HG02870 (cell line): ENCODE measurements around the gene LINC01488.

Experiments
- ATAC-seq: cut with Tn5 transposase; IDR thresholded peaks from one replicate; pipeline ENCODE4 v1.9.1; 2021; ENCODE audit warnings: mild to moderate bottlenecking, moderate library complexity; ENCODE audit not compliant: unreplicated experiment

The LINC01488 gene

GRCh38 chr11:69444381-69445130, 36.9 kb upstream of the LINC01488 start:
- no peak for ATAC-seq

- no peak for ATAC-seq
Observed at GRCh38 chr11:69445131-69445470, 36.4 kb upstream of the LINC01488 start.

- no peak for ATAC-seq
Observed at GRCh38 chr11:69446108-69446507, 35.4 kb upstream of the LINC01488 start.

GRCh38 chr11:69447786-69448185, 33.7 kb upstream of the LINC01488 start:
- no peak for ATAC-seq

GRCh38 chr11:69448471-69449284, 32.8 kb upstream of the LINC01488 start:
- ATAC-seq = no peak

GRCh38 chr11:69449320-69450063, 32.0 kb upstream of the LINC01488 start:
- ATAC-seq = no peak

GRCh38 chr11:69450064-69450856, 31.2 kb upstream of the LINC01488 start:
- no peak for ATAC-seq

- no peak for ATAC-seq
Observed at GRCh38 chr11:69450857-69451220, 30.6 kb upstream of the LINC01488 start.

- no peak for ATAC-seq
Observed at GRCh38 chr11:69451289-69451688, 30.2 kb upstream of the LINC01488 start.

- no peak for ATAC-seq
Observed at GRCh38 chr11:69452206-69452987, 29.1 kb upstream of the LINC01488 start.

GRCh38 chr11:69453151-69453550, 28.3 kb upstream of the LINC01488 start:
- ATAC-seq = no peak

- no peak for ATAC-seq
Observed at GRCh38 chr11:69454018-69454417, 27.4 kb upstream of the LINC01488 start.

- no peak for ATAC-seq
Observed at GRCh38 chr11:69455969-69456368, 25.5 kb upstream of the LINC01488 start.

- no peak for ATAC-seq
Observed at GRCh38 chr11:69456712-69457111, 24.8 kb upstream of the LINC01488 start.

GRCh38 chr11:69459848-69460539, 21.5 kb upstream of the LINC01488 start:
- no peak for ATAC-seq

GRCh38 chr11:69460540-69461257, 20.8 kb upstream of the LINC01488 start:
- ATAC-seq = no peak

GRCh38 chr11:69461272-69461962, 20.0 kb upstream of the LINC01488 start:
- ATAC-seq = no peak
